HCT116 (cell line): Measurements from ENCODE around the gene IGSF21. TPM values are rescaled to one million over a fixed set of nuclear protein-coding genes. Genes with fewer than 3 reads are reported as not detected.

Source experiments
- ATAC-seq: fragments of 200-7000 bp; cut with Tn5 transposase; 2 replicates; pipeline ENCODE4 v1.9.1; 2020; ENCODE audit warnings: mild to moderate bottlenecking, moderate library complexity
- BruUV-seq: library from RNA; stranded (reverse); fragments of 400-500 nt; replicated peaks from 2 replicates; lab custom pipeline; 2021; lab: Mats Ljungman, UMichigan
- CTCF ChIA-PET: fragments of 300-600 bp; sonication (Branson Sonifier 250); formaldehyde crosslinking; loops from one replicate; lab custom pipeline; 2021; ENCODE audit warnings: antibody characterized with exemption; lab: Charles Lee
- POLR2A ChIA-PET: fragments of 300-600, 350-600 bp; sonication (Branson Sonifier 250); formaldehyde crosslinking; loops from one replicate; lab custom pipeline; 2021; ENCODE audit warnings: antibody characterized with exemption; lab: Charles Lee
- RAD21 ChIA-PET, 2 experiments: fragments of 300-600 bp; sonication (Branson Sonifier 250); formaldehyde crosslinking; loops; one replicate each; lab custom pipeline; 2023; ENCODE audit warnings: low total read pairs in 2 of 2; ENCODE audit not compliant: uncharacterized antibody in 2 of 2, unreplicated experiment in 2 of 2, low non-redundant PET in 1 of 2; lab: Charles Lee
- DNase-seq: peaks from one replicate; pipeline ENCODE4 v3.0.0-alpha.2; 2010; ENCODE audit warnings: low read depth, low spot score
- H2AFZ ChIP-seq: fragments of 200-600 bp; shearing (Covaris generic), sonication (generic); 2 replicates; pipeline ENCODE4 v1.6.1; 2017; ENCODE audit warnings: low read depth, mixed run types, mixed read lengths, antibody characterized with exemption, low read length; ENCODE audit not compliant: poor library complexity, severe bottlenecking
- H3K27ac ChIP-seq: 2 replicates; pipeline ENCODE4 v1.5.1; 2012; ENCODE audit warnings: low read depth, low read length
- H3K27me3 ChIP-seq: fragments of 200-600 bp; sonication (generic); 2 replicates; pipeline ENCODE4 v1.6.1; 2016; ENCODE audit warnings: mixed run types, low read length, mixed read lengths; ENCODE audit not compliant: insufficient read depth
- H3K36me3 ChIP-seq, 2 experiments: fragments of 200-500 bp in 1 of 2; fragments of 200-600 bp in 1 of 2; sonication (Bioruptor generic) in 1 of 2; sonication (generic) in 1 of 2; 2 replicates each; pipeline versions ENCODE4 v1.5.1 to v1.6.1; 2014 to 2016; ENCODE audit warnings: low read length in 2 of 2, inconsistent platforms in 1 of 2, mixed read lengths in 1 of 2, mixed run types in 1 of 2; ENCODE audit not compliant: insufficient read depth in 2 of 2, control insufficient read depth in 1 of 2
- H3K4me1 ChIP-seq, 2 experiments: fragments of 200-600 bp in 1 of 2; sonication (generic) in 1 of 2; 2 replicates each; pipeline versions ENCODE4 v1.5.1 to v1.6.1; 2012 to 2017; ENCODE audit warnings: low read length in 2 of 2, inconsistent platforms in 1 of 2, mild to moderate bottlenecking in 1 of 2, mixed read lengths in 1 of 2, mixed run types in 1 of 2, moderate library complexity in 1 of 2; ENCODE audit not compliant: insufficient read depth in 2 of 2, control insufficient read depth in 1 of 2
- H3K4me2 ChIP-seq: fragments of 200-600 bp; sonication (generic); 2 replicates; pipeline ENCODE4 v1.6.1; 2017; ENCODE audit warnings: mixed run types, low read length, mixed read lengths
- H3K4me3 ChIP-seq, 2 experiments: fragments of 200-600 bp in 1 of 2; sonication (generic) in 1 of 2; replicated peaks in 1 of 2; 2 replicates each; pipeline ENCODE4 v1.5.1; 2011 to 2016; ENCODE audit warnings: low read length in 2 of 2, control low read depth in 1 of 2, low read depth in 1 of 2, mild to moderate bottlenecking in 1 of 2, mixed read lengths in 1 of 2, mixed run types in 1 of 2
- H3K79me2 ChIP-seq: fragments of 200-600 bp; sonication (generic); 2 replicates; pipeline ENCODE4 v1.6.1; 2017; ENCODE audit warnings: mild to moderate bottlenecking, mixed run types, low read length, moderate library complexity, mixed read lengths; ENCODE audit not compliant: insufficient read depth
- H3K9ac ChIP-seq: fragments of 200-600 bp; sonication (generic); 2 replicates; pipeline ENCODE4 v1.6.1; 2016; ENCODE audit warnings: low read length, mixed read lengths
- H3K9me2 ChIP-seq: fragments of 200-600 bp; sonication (generic), shearing (Covaris generic); 2 replicates; pipeline ENCODE4 v1.6.1; 2017; ENCODE audit warnings: mixed run types, mild to moderate bottlenecking, moderate library complexity; ENCODE audit not compliant: insufficient read depth
- H3K9me3 ChIP-seq, 2 experiments: fragments of 200-500 bp in 1 of 2; fragments of 200-600 bp in 1 of 2; sonication (Bioruptor generic) in 1 of 2; sonication (generic) in 1 of 2; 2 replicates each; pipeline ENCODE4 v1.6.1; 2014 to 2017; ENCODE audit warnings: low read length in 2 of 2, mixed read lengths in 2 of 2, inconsistent platforms in 1 of 2, low read depth in 1 of 2, mild to moderate bottlenecking in 1 of 2, mixed run types in 1 of 2, moderate library complexity in 1 of 2; ENCODE audit not compliant: control insufficient read depth in 1 of 2, insufficient read depth in 1 of 2
- H4K20me1 ChIP-seq: fragments of 200-600 bp; sonication (generic), shearing (Covaris generic); 2 replicates; pipeline ENCODE4 v1.6.1; 2017; ENCODE audit warnings: mixed run types, mild to moderate bottlenecking, moderate library complexity; ENCODE audit not compliant: insufficient read depth
- CBX3 ChIP-seq: IDR thresholded peaks from 2 replicates; pipeline ENCODE4 v1.6.1; 2012; ENCODE audit warnings: low read depth
- EGR1 ChIP-seq: IDR thresholded peaks from 2 replicates; pipeline ENCODE4 v1.6.1; 2012; ENCODE audit warnings: low read depth
- EZH2 ChIP-seq: fragments of 200-600 bp; sonication (generic); IDR thresholded peaks from 2 replicates; pipeline ENCODE4 v1.6.1; 2017; ENCODE audit warnings: antibody characterized with exemption, mixed run types
- EZH2phosphoT487 ChIP-seq: fragments of 200-600 bp; IDR thresholded peaks from 2 replicates; pipeline ENCODE4 v1.6.1; 2018; ENCODE audit warnings: antibody characterized with exemption, borderline replicate concordance
- FOSL1 ChIP-seq: IDR thresholded peaks from 2 replicates; pipeline ENCODE4 v1.6.1; 2012; ENCODE audit warnings: low read depth
- JUND ChIP-seq: IDR thresholded peaks from 2 replicates; pipeline ENCODE4 v1.6.1; 2012
- RAD21 ChIP-seq: IDR thresholded peaks from 2 replicates; pipeline ENCODE4 v1.6.1; 2012; ENCODE audit warnings: low read depth, mild to moderate bottlenecking
- SRF ChIP-seq: IDR thresholded peaks from 2 replicates; pipeline ENCODE4 v1.6.1; 2012; ENCODE audit warnings: low read depth
- TCF7L2 ChIP-seq: IDR thresholded peaks from 2 replicates; pipeline ENCODE4 v1.7.0; 2011; ENCODE audit warnings: borderline replicate concordance, inconsistent platforms; ENCODE audit not compliant: insufficient read depth, insufficient read length; ENCODE audit errors: extremely low read depth
- intact Hi-C: fragments of 100-400 bp; cut with micrococcal nuclease; formaldehyde crosslinking; loops from 2 replicates; pipeline ENCODE4 v1.10.0; 2022
- total RNA-seq: library from RNA; stranded (reverse); gene quantifications from one replicate; pipeline ENCODE4 v1.2.1, GENCODE V29; 2021; ENCODE audit not compliant: unreplicated experiment
- TF ChIP-seq, protein P1 (sequence below), 3 experiments: fragments of 200-600 bp in 1 of 3; sonication (generic) in 1 of 3; IDR thresholded peaks in 2 of 3; conservative IDR thresholded peaks in 1 of 3; 2 replicates each; pipeline ENCODE4 v1.5.1; 2012 to 2017; ENCODE audit warnings: low read depth in 2 of 3, low read length in 2 of 3, antibody characterized with exemption in 1 of 3, borderline replicate concordance in 1 of 3, control low read depth in 1 of 3, mild to moderate bottlenecking in 1 of 3, mixed read lengths in 1 of 3, mixed run types in 1 of 3, moderate library complexity in 1 of 3; ENCODE audit not compliant: insufficient read depth in 1 of 3
- TF ChIP-seq, protein P2 (sequence below): IDR thresholded peaks from 2 replicates; pipeline ENCODE4 v1.6.1; 2012; ENCODE audit warnings: low read depth
- TF ChIP-seq, protein P3 (sequence below): IDR thresholded peaks from 2 replicates; pipeline ENCODE4 v1.6.1; 2011; ENCODE audit warnings: mild to moderate bottlenecking, low read length, moderate library complexity; ENCODE audit not compliant: insufficient replicate concordance; ENCODE audit errors: extremely low read depth
- TF ChIP-seq, protein P4 (sequence below): IDR thresholded peaks from 2 replicates; pipeline ENCODE4 v1.6.1; 2012

IGSF21 gene
- total RNA-seq, 1 experiment from 2014 or later, result not detected

DNA sequence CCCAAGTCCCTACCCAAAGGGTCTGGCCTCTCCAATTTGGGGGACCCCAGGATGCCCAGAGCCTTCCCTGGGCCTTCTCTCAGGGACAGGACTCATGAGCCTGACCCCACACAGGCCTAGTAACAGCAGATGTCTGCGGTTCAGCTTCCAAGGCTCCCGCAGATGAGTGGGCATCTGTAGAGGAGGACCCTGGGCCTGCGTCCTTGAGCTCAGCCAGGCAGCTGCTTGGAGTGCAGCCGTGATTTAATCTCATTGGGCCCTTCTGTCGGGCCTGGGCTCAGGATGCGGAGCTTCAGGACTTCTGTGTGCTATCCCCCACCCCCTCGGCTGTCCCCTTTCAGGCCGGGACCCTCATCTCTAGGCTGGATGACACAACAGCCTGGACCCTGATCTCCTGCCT lies 35.4 kb downstream of the IGSF21 start:
- H3K9me2 ChIP-seq, result no peaks in the 10 kb centered on the region
- ATAC-seq, result no peak
- no peak overlapping the region for H2AFZ ChIP-seq
- H3K4me1 ChIP-seq, result peaks cover 8 to 24% of the 10 kb centered on the region in 2 experiments
- TF ChIP-seq, protein P1, sequence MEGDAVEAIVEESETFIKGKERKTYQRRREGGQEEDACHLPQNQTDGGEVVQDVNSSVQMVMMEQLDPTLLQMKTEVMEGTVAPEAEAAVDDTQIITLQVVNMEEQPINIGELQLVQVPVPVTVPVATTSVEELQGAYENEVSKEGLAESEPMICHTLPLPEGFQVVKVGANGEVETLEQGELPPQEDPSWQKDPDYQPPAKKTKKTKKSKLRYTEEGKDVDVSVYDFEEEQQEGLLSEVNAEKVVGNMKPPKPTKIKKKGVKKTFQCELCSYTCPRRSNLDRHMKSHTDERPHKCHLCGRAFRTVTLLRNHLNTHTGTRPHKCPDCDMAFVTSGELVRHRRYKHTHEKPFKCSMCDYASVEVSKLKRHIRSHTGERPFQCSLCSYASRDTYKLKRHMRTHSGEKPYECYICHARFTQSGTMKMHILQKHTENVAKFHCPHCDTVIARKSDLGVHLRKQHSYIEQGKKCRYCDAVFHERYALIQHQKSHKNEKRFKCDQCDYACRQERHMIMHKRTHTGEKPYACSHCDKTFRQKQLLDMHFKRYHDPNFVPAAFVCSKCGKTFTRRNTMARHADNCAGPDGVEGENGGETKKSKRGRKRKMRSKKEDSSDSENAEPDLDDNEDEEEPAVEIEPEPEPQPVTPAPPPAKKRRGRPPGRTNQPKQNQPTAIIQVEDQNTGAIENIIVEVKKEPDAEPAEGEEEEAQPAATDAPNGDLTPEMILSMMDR (IDR thresholded peaks at IDR 0.05 in 2 of 3, conservative IDR thresholded peaks at IDR 0.05 in 1 of 3; ENCODE audit: borderline replicate concordance in 1 of 3, insufficient read depth in 1 of 3, low read depth in 2 of 3, low read length in 2 of 3), result no peak
- no peak for TF ChIP-seq SRF
- TF ChIP-seq, protein P2, sequence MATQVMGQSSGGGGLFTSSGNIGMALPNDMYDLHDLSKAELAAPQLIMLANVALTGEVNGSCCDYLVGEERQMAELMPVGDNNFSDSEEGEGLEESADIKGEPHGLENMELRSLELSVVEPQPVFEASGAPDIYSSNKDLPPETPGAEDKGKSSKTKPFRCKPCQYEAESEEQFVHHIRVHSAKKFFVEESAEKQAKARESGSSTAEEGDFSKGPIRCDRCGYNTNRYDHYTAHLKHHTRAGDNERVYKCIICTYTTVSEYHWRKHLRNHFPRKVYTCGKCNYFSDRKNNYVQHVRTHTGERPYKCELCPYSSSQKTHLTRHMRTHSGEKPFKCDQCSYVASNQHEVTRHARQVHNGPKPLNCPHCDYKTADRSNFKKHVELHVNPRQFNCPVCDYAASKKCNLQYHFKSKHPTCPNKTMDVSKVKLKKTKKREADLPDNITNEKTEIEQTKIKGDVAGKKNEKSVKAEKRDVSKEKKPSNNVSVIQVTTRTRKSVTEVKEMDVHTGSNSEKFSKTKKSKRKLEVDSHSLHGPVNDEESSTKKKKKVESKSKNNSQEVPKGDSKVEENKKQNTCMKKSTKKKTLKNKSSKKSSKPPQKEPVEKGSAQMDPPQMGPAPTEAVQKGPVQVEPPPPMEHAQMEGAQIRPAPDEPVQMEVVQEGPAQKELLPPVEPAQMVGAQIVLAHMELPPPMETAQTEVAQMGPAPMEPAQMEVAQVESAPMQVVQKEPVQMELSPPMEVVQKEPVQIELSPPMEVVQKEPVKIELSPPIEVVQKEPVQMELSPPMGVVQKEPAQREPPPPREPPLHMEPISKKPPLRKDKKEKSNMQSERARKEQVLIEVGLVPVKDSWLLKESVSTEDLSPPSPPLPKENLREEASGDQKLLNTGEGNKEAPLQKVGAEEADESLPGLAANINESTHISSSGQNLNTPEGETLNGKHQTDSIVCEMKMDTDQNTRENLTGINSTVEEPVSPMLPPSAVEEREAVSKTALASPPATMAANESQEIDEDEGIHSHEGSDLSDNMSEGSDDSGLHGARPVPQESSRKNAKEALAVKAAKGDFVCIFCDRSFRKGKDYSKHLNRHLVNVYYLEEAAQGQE, result no peak
- TF ChIP-seq, protein P3, sequence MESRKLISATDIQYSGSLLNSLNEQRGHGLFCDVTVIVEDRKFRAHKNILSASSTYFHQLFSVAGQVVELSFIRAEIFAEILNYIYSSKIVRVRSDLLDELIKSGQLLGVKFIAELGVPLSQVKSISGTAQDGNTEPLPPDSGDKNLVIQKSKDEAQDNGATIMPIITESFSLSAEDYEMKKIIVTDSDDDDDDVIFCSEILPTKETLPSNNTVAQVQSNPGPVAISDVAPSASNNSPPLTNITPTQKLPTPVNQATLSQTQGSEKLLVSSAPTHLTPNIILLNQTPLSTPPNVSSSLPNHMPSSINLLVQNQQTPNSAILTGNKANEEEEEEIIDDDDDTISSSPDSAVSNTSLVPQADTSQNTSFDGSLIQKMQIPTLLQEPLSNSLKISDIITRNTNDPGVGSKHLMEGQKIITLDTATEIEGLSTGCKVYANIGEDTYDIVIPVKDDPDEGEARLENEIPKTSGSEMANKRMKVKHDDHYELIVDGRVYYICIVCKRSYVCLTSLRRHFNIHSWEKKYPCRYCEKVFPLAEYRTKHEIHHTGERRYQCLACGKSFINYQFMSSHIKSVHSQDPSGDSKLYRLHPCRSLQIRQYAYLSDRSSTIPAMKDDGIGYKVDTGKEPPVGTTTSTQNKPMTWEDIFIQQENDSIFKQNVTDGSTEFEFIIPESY, result no peak
- TF ChIP-seq RAD21, result no peak
- TF ChIP-seq CBX3, result no peak
- TF ChIP-seq EZH2, result no peak
- TF ChIP-seq, protein P4, sequence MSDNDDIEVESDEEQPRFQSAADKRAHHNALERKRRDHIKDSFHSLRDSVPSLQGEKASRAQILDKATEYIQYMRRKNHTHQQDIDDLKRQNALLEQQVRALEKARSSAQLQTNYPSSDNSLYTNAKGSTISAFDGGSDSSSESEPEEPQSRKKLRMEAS, result no peak
- no peak for TF ChIP-seq EGR1
- no peak for TF ChIP-seq EZH2phosphoT487
- no peak for TF ChIP-seq TCF7L2
- TF ChIP-seq FOSL1, result no peak
- TF ChIP-seq JUND, result no peak
- TF ChIP-seq, all 23 proteins: peak for 0
- no TSS peak for BruUV-seq
- RAD21 ChIA-PET, result no interaction called here
- no peaks in the 10 kb centered on the region for H3K27me3 ChIP-seq
- no peak overlapping the region for H3K4me2 ChIP-seq
- no peaks in the 10 kb centered on the region for H4K20me1 ChIP-seq
- no peak overlapping the region for H3K4me3 ChIP-seq
- no peaks in the 10 kb centered on the region for H3K36me3 ChIP-seq
- CTCF ChIA-PET, result no interaction called here
- no peak overlapping the region for H3K27ac ChIP-seq
- intact Hi-C loops, result no loop called here
- H3K9me3 ChIP-seq, result no peaks in the 10 kb centered on the region
- no peaks in the 10 kb centered on the region for H3K79me2 ChIP-seq
- H3K9ac ChIP-seq, result no peak overlapping the region
- no peak for DNase-seq
- POLR2A ChIA-PET, result no interaction called here
